WTC11 (cell line): ENCODE data around the gene KCNMA1.

ENCODE experiments used
- ATF1 ChIP-seq: sonication (generic); formaldehyde crosslinking; IDR thresholded peaks from 2 replicates; pipeline ENCODE4 v1.8.1; 2023; ENCODE audit warnings: mild to moderate bottlenecking, moderate library complexity, missing genetic modification reagents
- NR2C2 ChIP-seq: sonication (generic); formaldehyde crosslinking; IDR thresholded peaks from 2 replicates; pipeline ENCODE4 v1.8.0; 2022; ENCODE audit warnings: mild to moderate bottlenecking, missing genetic modification reagents
- TF ChIP-seq, protein P1 (sequence below): fragments of 200-600 bp; IDR thresholded peaks from 2 replicates; pipeline ENCODE4 v1.8.0; 2022; ENCODE audit warnings: antibody characterized with exemption
- TF ChIP-seq, protein P2 (sequence below): sonication (generic); formaldehyde crosslinking; IDR thresholded peaks from 2 replicates; pipeline ENCODE4 v1.8.0; 2023; ENCODE audit warnings: missing genetic modification reagents
- TF ChIP-seq, protein P3 (sequence below): sonication (generic); formaldehyde crosslinking; IDR thresholded peaks from 2 replicates; pipeline ENCODE4 v1.8.1; 2023; ENCODE audit warnings: mild to moderate bottlenecking, missing genetic modification reagents, moderate library complexity
- TF ChIP-seq, protein P4 (sequence below): sonication (generic); formaldehyde crosslinking; IDR thresholded peaks from 2 replicates; pipeline ENCODE4 v1.8.1; 2023; ENCODE audit warnings: mild to moderate bottlenecking, moderate library complexity, missing genetic modification reagents
- TF ChIP-seq, protein P5 (sequence below): sonication (generic); formaldehyde crosslinking; IDR thresholded peaks from 2 replicates; pipeline ENCODE4 v1.8.1; 2023; ENCODE audit warnings: mild to moderate bottlenecking, missing genetic modification reagents

DNA sequence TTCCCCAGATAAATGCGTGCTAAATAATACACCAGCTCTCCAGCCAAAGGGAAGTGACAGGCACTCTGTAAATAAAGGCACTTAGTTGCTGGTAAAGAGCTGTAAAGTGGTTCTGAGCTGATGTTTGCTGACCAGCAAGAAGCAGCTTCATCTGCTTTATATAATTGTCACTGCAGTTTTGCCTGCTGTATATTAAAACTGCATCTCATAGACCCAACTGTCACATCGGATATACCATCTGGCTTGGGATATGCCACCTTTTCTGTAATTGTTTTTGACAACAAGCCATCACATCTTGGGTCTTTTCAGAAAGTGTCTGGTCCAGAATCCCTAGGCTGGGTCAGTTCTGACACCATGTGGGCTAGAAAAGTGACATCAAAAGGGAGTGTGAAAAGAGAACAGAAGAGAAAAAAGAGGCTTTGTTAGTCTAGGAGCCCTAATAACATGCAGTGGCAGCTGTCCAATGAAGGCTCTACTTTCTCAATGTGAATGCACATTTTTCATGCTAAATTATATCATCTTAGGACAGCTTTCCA is 697.6 kb downstream of the KCNMA1 start:
- TF ChIP-seq, protein P1, sequence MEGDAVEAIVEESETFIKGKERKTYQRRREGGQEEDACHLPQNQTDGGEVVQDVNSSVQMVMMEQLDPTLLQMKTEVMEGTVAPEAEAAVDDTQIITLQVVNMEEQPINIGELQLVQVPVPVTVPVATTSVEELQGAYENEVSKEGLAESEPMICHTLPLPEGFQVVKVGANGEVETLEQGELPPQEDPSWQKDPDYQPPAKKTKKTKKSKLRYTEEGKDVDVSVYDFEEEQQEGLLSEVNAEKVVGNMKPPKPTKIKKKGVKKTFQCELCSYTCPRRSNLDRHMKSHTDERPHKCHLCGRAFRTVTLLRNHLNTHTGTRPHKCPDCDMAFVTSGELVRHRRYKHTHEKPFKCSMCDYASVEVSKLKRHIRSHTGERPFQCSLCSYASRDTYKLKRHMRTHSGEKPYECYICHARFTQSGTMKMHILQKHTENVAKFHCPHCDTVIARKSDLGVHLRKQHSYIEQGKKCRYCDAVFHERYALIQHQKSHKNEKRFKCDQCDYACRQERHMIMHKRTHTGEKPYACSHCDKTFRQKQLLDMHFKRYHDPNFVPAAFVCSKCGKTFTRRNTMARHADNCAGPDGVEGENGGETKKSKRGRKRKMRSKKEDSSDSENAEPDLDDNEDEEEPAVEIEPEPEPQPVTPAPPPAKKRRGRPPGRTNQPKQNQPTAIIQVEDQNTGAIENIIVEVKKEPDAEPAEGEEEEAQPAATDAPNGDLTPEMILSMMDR = no peak
- TF ChIP-seq, protein P2, sequence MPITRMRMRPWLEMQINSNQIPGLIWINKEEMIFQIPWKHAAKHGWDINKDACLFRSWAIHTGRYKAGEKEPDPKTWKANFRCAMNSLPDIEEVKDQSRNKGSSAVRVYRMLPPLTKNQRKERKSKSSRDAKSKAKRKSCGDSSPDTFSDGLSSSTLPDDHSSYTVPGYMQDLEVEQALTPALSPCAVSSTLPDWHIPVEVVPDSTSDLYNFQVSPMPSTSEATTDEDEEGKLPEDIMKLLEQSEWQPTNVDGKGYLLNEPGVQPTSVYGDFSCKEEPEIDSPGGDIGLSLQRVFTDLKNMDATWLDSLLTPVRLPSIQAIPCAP (CRISPR knock-in tag) = no peak
- TF ChIP-seq, protein P3, sequence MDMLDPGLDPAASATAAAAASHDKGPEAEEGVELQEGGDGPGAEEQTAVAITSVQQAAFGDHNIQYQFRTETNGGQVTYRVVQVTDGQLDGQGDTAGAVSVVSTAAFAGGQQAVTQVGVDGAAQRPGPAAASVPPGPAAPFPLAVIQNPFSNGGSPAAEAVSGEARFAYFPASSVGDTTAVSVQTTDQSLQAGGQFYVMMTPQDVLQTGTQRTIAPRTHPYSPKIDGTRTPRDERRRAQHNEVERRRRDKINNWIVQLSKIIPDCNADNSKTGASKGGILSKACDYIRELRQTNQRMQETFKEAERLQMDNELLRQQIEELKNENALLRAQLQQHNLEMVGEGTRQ (CRISPR knock-in tag) = no peak
- TF ChIP-seq NR2C2 (CRISPR knock-in tag) = no peak
- TF ChIP-seq, protein P4, sequence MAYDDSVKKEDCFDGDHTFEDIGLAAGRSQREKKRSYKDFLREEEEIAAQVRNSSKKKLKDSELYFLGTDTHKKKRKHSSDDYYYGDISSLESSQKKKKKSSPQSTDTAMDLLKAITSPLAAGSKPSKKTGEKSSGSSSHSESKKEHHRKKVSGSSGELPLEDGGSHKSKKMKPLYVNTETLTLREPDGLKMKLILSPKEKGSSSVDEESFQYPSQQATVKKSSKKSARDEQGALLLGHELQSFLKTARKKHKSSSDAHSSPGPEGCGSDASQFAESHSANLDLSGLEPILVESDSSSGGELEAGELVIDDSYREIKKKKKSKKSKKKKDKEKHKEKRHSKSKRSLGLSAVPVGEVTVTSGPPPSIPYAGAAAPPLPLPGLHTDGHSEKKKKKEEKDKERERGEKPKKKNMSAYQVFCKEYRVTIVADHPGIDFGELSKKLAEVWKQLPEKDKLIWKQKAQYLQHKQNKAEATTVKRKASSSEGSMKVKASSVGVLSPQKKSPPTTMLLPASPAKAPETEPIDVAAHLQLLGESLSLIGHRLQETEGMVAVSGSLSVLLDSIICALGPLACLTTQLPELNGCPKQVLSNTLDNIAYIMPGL (CRISPR knock-in tag) = no peak
- TF ChIP-seq, protein P5, sequence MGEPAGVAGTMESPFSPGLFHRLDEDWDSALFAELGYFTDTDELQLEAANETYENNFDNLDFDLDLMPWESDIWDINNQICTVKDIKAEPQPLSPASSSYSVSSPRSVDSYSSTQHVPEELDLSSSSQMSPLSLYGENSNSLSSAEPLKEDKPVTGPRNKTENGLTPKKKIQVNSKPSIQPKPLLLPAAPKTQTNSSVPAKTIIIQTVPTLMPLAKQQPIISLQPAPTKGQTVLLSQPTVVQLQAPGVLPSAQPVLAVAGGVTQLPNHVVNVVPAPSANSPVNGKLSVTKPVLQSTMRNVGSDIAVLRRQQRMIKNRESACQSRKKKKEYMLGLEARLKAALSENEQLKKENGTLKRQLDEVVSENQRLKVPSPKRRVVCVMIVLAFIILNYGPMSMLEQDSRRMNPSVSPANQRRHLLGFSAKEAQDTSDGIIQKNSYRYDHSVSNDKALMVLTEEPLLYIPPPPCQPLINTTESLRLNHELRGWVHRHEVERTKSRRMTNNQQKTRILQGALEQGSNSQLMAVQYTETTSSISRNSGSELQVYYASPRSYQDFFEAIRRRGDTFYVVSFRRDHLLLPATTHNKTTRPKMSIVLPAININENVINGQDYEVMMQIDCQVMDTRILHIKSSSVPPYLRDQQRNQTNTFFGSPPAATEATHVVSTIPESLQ = no peak
- no peak for TF ChIP-seq ATF1
